ENCODE results near the gene KDM5A.
"Not testable (repeated sequence)": the region's sequence is repeated elsewhere in the genome, so short reads cannot be mapped to it uniquely, and the experiment has no call there.

KDM5A gene

GRCh38 chr12:237026-237815 lies 151.9 kb downstream of the KDM5A start:
- Histone ChIP-seq H3K27me3 (ENCODE audit: low read depth, low read length) (no peaks in the 10 kb centered on the region), H3K36me3 (ENCODE audit: control insufficient read depth in 1 of 2, insufficient read depth in 2 of 2, low read length in 2 of 2) (no peaks in the 10 kb centered on the region), H3K4me1 (ENCODE audit: control insufficient read depth in 1 of 2, insufficient read depth in 2 of 2, low read length in 2 of 2) (no peaks in the 10 kb centered on the region), H3K27ac (ENCODE audit: low read length) (no peak overlapping the region), H3K4me3 (ENCODE audit: low read depth in 1 of 2, low read length in 2 of 2) (no peak overlapping the region), H3K9me3 (ENCODE audit: control insufficient read depth in 1 of 2, low read length in 2 of 2) (peaks cover 0 to 9% of the 10 kb centered on the region in 2 donors)

DNA sequence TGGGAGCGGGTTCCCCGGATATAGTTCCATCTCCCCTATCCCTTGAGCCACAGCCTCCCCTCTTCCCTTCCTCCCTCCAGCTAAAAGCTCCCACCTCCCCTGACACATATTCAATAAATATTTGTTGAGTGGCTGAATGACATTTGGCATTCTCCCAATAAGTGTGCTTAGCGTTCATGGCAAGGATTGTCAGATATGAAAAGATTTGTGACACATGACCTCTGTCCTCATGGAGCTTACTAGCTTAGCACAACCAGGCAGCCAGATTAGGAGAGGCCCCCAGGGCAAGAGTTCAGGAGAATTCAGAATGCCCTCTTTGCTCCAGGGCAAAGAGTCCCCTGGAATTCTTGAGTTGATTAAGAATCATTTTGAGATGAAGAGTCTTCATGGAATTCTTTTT lies 152.7 kb downstream of the KDM5A start:
- Histone ChIP-seq H3K27me3 (ENCODE audit: low read depth, low read length) (no peaks in the 10 kb centered on the region), H3K27ac (ENCODE audit: low read length) (no peak overlapping the region), H3K4me1 (ENCODE audit: control insufficient read depth in 1 of 2, insufficient read depth in 2 of 2, low read length in 2 of 2) (no peaks in the 10 kb centered on the region), H3K4me3 (ENCODE audit: low read depth in 1 of 2, low read length in 2 of 2) (no peak overlapping the region), H3K36me3 (ENCODE audit: control insufficient read depth in 1 of 2, insufficient read depth in 2 of 2, low read length in 2 of 2) (no peaks in the 10 kb centered on the region), H3K9me3 (ENCODE audit: control insufficient read depth in 1 of 2, low read length in 2 of 2) (peaks cover 0 to 9% of the 10 kb centered on the region in 2 donors)

DNA sequence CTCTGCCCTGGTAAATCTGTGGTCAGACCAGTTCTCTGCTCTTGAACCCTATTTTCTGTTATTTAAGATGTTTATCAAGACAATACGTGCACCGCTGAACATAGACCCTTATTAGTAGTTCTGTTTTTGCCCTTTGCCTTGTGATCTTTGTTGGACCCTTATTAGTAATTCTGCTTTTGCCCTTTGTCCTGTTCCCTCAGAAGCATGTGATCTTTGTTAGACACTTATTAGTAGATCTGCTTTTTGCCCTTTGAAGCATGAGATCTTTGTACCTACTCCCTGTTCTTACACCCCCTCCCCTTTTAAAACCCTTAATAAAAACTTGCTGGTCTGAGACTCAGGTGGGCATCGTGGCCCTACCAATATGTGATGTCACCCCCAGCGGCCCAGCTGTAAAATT lies 153.2 kb downstream of the KDM5A start:
- not testable (repeated sequence) for H3K9me3 ChIP-seq (ENCODE audit: control insufficient read depth in 1 of 2, low read length in 2 of 2); H3K27me3 ChIP-seq (ENCODE audit: low read depth, low read length); H3K36me3 ChIP-seq (ENCODE audit: control insufficient read depth in 1 of 2, insufficient read depth in 2 of 2, low read length in 2 of 2); H3K4me1 ChIP-seq (ENCODE audit: control insufficient read depth in 1 of 2, insufficient read depth in 2 of 2, low read length in 2 of 2); H3K4me3 ChIP-seq (ENCODE audit: low read depth in 1 of 2, low read length in 2 of 2); H3K27ac ChIP-seq (ENCODE audit: low read length)

DNA sequence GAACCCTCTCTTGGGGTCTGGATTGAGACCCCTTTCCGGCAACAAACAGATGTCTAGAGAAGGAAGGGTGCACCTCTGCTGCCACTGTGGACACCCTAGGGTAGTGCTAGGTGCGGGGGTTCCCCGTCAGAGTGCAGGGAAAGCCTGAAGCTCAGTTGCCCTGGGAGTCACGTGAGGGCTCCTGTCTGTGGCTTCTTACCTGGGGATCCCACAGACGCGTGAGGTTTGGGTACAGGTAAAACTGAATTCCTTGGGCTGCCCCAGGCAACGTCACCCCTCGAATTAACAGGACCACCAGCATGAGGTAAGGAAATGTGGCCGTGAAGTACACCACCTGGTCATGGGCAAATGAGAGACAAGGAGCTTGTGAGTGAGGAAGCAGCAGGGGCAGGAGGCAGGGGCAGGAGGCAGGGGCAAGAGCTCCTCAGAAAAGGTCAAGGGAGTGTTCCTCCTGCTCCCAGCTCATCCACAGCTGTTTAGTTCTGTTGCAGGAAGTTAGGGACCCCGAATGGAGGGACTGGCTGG lies 154.2 kb downstream of the KDM5A start:
- H3K27me3 ChIP-seq (ENCODE audit: low read depth, low read length): no peaks in the 10 kb centered on the region
- no peaks in the 10 kb centered on the region for H3K4me1 ChIP-seq (ENCODE audit: control insufficient read depth in 1 of 2, insufficient read depth in 2 of 2, low read length in 2 of 2)
- H3K9me3 ChIP-seq (ENCODE audit: control insufficient read depth in 1 of 2, low read length in 2 of 2): peaks cover 0 to 9% of the 10 kb centered on the region in 2 donors
- no peaks in the 10 kb centered on the region for H3K36me3 ChIP-seq (ENCODE audit: control insufficient read depth in 1 of 2, insufficient read depth in 2 of 2, low read length in 2 of 2)
- H3K4me3 ChIP-seq (ENCODE audit: low read depth in 1 of 2, low read length in 2 of 2): no peak overlapping the region
- no peak overlapping the region for H3K27ac ChIP-seq (ENCODE audit: low read length)

DNA sequence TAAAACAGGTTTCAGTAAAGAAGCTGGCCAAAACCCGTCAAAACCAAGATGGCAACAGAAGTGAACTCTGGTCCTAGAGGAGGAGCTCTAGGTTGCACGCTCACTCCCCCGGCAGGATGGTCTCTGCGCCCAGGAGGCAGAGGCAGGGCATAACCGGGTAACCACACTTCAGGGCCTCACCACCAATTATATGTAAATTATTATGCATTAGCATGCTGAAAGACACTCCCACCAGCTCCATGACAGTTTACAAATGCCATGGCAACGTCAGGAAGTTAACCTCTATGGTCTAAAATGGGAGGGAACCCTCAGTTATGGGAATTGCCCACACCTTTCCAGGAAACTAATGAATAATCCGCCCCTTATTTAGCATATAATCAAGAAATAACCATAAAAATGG lies 155.1 kb downstream of the KDM5A start:
- no peak overlapping the region for H3K4me3 ChIP-seq (ENCODE audit: low read depth in 1 of 2, low read length in 2 of 2)
- H3K27ac ChIP-seq (ENCODE audit: low read length): no peak overlapping the region
- H3K36me3 ChIP-seq (ENCODE audit: control insufficient read depth in 1 of 2, insufficient read depth in 2 of 2, low read length in 2 of 2): no peaks in the 10 kb centered on the region
- H3K27me3 ChIP-seq (ENCODE audit: low read depth, low read length): no peaks in the 10 kb centered on the region
- no peaks in the 10 kb centered on the region for H3K4me1 ChIP-seq (ENCODE audit: control insufficient read depth in 1 of 2, insufficient read depth in 2 of 2, low read length in 2 of 2)
- peaks cover 0 to 9% of the 10 kb centered on the region in 2 donors for H3K9me3 ChIP-seq (ENCODE audit: control insufficient read depth in 1 of 2, low read length in 2 of 2)

- no peaks in the 10 kb centered on the region for H3K4me1 ChIP-seq (ENCODE audit: control insufficient read depth in 1 of 2, insufficient read depth in 2 of 2, low read length in 2 of 2)
- peaks cover 0 to 9% of the 10 kb centered on the region in 2 donors for H3K9me3 ChIP-seq (ENCODE audit: control insufficient read depth in 1 of 2, low read length in 2 of 2)
- no peak overlapping the region for H3K4me3 ChIP-seq (ENCODE audit: low read depth in 1 of 2, low read length in 2 of 2)
- no peaks in the 10 kb centered on the region for H3K27me3 ChIP-seq (ENCODE audit: low read depth, low read length)
- no peak overlapping the region for H3K27ac ChIP-seq (ENCODE audit: low read length)
- no peaks in the 10 kb centered on the region for H3K36me3 ChIP-seq (ENCODE audit: control insufficient read depth in 1 of 2, insufficient read depth in 2 of 2, low read length in 2 of 2)
These were observed 155.5 kb downstream of the KDM5A start for GRCh38 chr12:233615-233968.

DNA sequence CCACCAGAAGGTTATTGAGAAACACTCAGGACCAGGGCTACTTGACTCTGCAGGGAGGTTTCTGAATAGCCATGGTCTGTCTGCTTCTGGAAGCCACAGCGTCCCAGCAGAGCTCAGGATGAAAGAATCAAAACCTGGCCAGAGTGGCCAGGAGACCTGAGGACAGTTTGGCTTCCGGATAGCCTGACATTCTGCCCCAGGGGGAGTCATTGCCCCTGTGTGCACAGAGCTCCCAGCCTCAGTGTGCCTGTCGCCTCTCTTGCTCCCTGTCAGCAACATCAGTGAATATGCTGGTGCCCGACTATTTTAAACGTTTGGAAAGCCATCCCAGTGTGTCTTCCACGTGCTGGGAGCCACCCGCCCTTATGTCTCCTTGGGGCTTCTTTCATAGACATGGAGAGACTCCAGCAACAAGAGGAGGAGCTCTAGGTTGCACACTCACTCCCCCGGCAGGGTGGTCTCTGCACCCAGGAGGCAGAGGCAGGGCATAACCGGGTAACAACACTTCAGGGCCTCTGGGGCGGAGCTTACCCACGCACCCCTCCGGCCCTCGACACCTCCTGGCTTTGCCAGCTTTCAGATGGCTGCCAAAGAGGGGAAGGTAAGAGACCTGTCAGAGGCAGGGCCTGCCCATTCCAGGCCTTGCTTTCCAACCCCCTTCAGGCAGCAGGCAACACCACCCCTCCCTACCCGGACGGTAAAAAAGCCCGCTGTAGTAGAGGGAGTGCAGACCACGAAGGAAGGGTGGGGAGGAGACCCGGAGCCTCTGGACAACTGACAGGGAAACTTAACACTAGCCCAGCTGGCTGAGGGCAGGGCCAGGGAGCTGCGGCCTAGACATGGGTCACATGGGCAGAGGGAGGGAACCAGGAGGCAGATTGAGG lies 156.1 kb downstream of the KDM5A start:
- H3K27ac ChIP-seq (ENCODE audit: low read length): no peak overlapping the region
- H3K4me1 ChIP-seq (ENCODE audit: control insufficient read depth in 1 of 2, insufficient read depth in 2 of 2, low read length in 2 of 2): no peaks in the 10 kb centered on the region
- H3K9me3 ChIP-seq (ENCODE audit: control insufficient read depth in 1 of 2, low read length in 2 of 2): peaks cover 0 to 9% of the 10 kb centered on the region in 2 donors
- H3K4me3 ChIP-seq (ENCODE audit: low read depth in 1 of 2, low read length in 2 of 2): no peak overlapping the region
- H3K27me3 ChIP-seq (ENCODE audit: low read depth, low read length): no peaks in the 10 kb centered on the region
- no peaks in the 10 kb centered on the region for H3K36me3 ChIP-seq (ENCODE audit: control insufficient read depth in 1 of 2, insufficient read depth in 2 of 2, low read length in 2 of 2)

DNA sequence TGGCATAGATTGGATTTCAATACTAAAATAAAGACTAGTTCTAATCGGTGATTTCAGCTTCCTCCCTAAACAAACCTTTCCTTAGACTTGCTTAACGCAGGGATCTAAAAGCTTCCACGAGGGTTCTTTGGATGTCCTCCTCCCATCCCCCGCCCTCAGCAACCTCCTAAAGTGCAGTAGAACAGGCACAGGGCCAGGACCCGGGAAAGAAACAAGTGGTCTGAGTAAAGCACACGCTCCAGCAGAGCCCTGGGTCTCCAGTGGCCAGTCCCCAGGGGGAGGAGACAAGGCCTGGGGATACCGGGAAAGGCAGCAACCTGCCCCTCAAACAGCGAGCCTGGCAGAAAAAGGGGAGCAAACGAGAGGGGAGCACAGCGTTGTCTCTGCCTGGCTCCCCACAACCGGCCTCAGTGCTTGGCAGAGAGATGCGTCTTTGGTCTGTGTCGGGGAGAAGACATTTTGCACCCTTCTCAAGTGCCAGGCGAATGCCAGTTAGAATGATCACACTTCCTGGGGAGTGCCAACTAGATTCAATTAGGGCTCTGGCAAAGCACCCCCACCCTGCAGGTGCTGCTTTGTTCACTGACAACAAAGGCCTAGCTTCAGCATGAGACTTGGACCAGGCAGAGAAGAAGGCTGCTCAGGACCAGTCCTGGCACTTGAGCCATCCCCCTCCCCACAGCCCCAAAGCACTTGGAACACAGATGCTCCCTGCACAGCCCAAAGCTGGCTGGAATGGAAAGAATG lies 158.0 kb downstream of the KDM5A start:
- no peaks in the 10 kb centered on the region for H3K36me3 ChIP-seq (ENCODE audit: control insufficient read depth in 1 of 2, insufficient read depth in 2 of 2, low read length in 2 of 2)
- H3K9me3 ChIP-seq (ENCODE audit: control insufficient read depth in 1 of 2, low read length in 2 of 2): peaks cover 0 to 3% of the 10 kb centered on the region in 2 donors
- no peaks in the 10 kb centered on the region for H3K4me1 ChIP-seq (ENCODE audit: control insufficient read depth in 1 of 2, insufficient read depth in 2 of 2, low read length in 2 of 2)
- H3K27me3 ChIP-seq (ENCODE audit: low read depth, low read length): no peaks in the 10 kb centered on the region
- no peak overlapping the region for H3K4me3 ChIP-seq (ENCODE audit: low read depth in 1 of 2, low read length in 2 of 2)
- no peak overlapping the region for H3K27ac ChIP-seq (ENCODE audit: low read length)

Data from muscle layer of duodenum (tissue), 2 donors.